Activated CD4-positive, CD25-positive, alpha-beta regulatory T cell treated with anti-CD3 and anti-CD28 coated beads, Interleukin-2, amount 50 U/mL, for 16 hours (primary cell): ENCODE measurements around the gene DTYMK.

Source experiments
- DNase-seq: peaks from one replicate; pipeline ENCODE4 v3.0.0-alpha.2; 2020; ENCODE audit warnings: low read depth, low spot score

DTYMK gene

DNA sequence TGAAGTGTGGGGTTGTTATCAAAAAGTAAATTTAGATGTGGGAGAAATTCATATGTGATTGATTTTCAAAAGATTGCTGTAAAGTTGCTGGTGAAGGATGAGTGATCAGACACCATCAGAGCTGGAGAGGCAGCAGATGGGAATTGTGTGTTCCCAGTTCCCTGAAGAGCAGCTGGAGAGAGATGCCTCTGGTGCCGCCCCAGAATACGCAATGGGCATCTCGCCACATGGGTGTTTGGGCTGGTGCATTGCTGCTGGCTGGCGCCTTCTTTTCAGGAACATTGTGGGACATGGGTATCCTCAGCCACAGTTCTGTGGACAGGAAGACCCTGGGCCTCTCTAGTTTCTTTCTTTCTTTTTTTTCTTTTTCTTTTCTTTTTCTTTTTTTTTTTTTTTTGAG, 37.2 kb downstream of the DTYMK start:
- no peak for DNase-seq

DNA sequence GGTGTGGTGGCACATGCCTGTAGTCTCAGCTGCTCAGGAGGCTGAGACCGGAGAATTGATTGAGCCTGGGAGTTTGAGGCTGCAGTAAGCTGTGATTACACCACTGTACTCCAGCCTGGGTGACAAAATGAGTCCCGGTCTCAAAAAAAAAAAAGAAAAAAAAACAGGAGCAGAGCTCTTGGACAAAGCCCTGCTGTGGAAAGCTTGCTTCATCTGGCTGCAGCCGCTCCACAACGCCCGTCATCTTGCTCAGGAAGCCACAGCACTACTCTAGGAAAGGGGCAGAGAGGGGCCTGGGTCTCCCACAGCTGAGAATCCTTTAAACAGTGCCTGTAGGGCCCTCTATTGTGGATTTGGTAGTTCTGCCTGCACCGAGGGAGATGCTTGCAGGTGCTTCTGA, 38.2 kb downstream of the DTYMK start:
- no peak for DNase-seq

DNA sequence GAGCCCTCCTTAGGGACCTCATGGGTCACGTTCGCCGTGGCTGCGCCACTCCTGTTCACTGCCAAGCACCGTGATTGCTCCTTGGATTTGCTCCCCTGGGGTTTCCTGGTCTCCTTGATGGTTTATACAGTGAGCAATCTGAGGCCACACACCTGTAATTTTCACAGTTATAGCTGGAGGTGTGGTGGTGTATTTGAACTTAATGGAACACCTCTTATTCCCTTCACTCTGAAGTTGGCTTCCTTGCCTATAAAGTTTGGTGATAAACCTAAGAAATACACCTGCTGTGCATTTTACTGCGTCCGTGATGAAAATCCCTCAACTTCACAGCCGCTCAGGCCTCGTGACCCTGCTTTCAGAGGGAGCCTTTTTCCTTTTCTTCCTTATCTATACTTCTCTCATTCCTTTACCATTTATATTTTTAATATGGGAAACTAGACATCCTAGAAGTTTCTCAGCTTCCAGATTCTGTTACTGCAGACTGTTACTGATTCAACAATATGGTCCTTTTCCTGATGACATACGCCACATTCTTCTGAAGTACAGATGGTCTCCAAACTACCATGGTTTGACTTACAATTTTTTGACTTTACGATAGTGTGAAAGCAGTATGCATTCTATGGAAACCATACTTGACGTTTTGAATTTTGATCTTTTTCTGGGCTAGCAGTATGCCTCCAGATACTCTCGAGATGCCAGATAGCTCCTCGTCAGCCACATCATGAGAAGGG, 40.5 kb downstream of the DTYMK start:
- no peak for DNase-seq

DNA sequence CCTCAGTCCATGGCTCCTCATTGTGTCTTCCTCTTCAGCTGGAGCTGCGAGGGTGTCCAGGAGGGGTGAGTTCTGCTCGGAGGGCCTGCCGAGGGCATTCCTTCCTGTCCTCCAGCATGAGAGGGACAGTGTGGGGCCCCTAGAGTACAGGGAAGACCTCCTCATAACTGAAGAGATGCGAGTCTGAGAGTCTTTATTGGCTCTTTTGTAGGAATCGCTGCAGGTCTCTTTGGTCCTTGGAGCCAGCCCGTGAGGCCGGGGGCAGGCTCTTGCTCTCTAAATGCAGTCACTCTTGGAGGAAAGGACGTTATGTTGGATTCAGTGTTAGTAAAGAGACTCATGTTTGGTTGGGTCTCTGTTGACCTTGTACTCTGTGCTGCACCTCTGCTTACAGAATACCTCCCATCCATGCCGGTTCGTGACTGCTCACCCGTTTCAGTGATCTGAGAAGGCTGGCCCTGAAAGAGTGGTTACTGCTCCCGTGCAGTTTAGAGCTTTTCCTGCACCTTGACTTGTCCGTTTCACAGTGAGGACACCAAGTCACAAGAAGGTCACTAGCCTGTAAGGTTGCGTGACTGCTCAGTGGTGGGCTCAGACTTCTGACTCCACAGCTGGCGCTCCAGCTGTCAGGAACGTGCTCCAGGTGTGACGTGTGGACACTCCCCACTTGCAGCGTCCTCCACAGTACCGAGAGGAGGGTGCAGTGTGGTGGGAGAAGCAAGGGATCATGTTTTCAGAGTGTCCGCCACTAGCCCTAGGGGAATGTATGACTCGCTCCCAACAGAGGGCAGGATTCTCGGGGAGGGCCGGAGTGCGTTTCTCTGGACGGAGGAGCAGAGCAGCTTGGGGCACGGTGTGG, 41.3 kb downstream of the DTYMK start:
- no peak for DNase-seq

DNA sequence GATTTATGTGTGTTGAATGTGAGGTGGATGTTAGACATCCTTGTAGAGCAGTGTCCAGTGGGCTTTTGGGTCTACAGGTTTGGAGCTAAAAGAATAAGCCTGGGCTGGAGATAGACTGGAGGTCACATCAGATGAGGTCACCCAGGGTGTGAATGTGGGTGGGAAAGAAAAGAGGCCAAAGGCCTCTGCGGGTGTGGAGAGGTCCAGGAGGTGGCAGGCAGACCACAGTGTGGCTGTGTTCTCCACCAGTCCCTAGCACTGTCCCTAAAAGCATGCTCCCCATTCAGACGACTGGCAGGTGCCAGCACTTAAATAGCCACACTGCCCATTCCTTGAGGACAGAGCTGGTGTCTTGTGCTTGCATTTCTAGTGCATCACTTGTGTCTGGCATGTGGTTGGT, 45.0 kb downstream of the DTYMK start:
- no peak for DNase-seq

DNA sequence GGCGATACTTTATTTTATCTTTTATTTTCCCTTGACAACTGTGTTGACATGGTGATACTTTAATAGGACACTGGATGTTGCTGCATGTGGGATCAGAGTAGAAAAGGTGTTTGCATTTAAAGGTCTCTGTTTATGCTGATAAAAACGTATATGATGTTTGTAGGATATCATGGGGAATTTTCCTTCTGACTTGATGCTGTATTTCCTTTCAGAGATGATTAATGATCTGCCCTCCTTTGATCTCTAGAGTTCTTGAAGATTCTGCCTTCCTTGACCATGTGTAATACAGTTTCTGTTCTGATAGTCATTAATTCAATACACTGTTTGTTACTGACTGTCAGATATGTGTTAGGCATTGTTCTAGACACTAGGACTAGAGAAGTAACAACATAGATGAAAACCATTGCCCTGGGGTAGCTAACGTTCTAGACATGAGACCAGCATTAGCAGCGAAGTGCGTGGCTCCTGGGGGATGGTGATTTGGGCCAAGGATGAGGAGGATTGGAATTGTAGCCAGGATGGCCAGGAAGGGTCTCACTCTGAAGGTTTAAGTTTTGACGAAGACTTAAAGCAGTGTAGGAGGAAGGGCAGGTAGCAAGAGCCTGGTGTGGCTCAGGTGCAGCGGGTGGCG, 46.3 kb downstream of the DTYMK start:
- no peak for DNase-seq

DNA sequence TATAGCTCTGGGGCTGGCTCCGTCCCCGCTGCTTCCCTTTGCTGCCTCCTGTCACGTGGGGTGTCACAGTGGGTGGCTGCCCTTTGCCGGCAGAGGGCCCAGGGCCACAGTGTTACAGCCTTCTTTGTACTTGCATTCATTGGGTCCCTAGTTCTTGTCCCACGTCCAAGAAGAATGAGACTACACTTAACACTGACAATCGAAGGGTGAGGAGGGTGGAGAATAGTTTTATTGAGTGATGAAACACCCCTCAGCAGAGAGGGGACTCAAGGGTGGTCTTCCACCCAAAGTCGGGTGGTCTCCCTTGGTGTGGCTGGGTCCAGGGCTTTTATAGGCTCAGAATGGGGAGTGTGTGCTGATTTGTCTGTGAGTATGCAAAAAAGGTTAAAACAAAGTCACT, 47.2 kb downstream of the DTYMK start:
- no peak for DNase-seq

DNA sequence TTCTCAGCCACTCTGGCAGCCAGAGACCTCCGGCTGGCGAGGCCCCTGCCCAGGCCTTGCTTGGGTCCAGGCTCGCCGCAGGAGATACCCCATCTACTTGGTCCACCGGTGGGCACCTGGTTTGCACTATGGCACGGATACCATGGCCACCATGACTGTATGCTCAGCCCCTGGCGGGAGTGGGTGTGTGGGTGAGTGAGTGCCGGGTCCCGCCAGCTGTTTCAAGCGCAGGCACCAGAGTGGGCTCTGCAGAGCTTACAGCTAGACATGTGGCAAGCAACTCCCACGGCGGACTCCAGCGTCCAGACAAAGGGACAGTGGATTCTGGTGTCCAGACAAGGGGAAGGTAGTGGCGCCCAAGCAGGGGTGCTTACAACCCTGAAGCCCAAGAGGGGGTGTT, 47.7 kb downstream of the DTYMK start:
- DNase-seq = no peak

DNA sequence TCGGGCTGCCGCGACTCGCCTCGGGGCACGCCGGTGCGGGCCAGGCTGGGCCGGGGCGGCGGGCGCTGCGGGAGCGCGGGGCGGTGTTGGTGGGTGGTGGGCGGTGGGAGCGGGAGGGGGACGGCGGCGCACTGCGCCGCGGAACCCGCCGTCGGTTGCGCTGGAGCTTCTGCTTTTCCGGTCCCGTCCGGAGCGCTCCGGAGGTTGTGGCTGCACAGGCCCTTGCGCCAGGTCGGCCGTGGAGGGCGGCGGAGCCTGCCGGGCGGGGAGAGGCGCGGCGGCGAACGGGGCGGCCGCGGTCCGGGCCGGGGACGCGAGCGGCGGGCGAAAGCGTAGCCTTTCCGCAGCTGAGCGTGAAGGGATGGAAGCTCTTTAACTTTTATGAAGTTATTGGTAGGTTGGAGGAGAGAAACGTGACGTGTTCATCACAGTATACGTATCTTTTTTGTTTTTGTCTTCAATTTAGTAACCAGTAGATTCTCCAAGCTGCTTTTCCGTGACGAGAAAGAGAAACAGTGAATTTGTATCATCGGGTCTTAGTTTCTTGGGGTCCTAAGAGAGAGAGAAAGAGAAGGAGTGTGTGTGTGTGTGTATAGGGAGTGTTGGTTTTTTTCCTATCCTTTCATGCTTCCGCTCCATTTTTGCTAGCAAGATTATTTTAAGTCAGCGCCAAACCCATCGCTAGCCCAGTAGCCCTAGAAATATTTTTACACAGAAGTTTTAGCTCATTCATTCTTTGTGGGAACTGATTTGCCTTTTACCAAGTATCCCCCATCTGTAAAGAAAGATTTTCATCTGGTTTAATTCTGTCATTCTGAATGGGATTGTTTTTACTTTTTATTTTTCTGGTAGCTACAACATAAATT, 48.6 kb downstream of the DTYMK start:
- peak; percentile 2 for DNase-seq

DNA sequence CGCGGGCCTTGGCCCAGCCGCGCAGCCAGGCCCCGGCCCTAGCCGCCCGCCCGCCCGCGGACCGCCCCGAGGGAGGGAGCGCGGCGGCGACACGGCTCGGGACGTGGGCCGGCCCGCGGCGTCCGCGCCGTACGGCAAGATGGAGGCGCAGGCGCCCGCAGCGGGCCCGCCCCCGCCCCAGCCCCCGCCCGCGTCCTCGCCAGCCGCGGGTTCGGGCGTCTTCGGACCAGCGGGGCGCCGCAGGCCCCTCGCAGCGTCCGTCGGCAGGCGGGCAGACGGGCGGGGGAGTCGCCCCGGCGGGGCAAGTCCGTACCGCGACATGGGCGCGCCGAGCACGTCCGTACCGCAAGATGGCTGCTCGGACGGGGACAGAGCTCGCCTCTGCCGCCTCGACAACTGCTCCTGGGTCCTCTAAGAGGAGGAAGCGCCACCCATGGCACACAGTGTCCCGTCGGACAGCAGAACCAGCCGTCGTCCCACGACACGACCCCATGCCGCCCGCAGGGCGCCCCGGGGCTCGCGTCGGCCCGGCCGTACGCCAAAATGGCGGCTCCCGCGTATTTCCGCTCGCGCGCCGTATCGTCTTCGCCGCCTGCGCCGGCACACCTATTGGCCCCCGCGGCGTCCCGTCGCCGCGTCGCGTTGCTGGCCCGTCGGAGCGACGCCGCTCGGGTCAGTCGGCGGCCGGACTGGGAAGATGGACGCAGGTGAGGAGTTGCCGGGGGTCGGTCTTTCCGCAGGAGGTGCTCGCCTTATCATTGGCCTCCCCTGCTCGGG, 49.4 kb downstream of the DTYMK start, which contains the start of the genes ATG4B and THAP4:
ATG4B (plus strand) TSS at position 676 of the 777 bp plus-strand sequence; CDS start at position 698, 22 bp downstream.
THAP4 (minus strand) TSS at position 141 of the 777 bp plus-strand sequence. CDS start 141 bp downstream, outside the sequence.
- DNase-seq = peak; percentile 57

DNA sequence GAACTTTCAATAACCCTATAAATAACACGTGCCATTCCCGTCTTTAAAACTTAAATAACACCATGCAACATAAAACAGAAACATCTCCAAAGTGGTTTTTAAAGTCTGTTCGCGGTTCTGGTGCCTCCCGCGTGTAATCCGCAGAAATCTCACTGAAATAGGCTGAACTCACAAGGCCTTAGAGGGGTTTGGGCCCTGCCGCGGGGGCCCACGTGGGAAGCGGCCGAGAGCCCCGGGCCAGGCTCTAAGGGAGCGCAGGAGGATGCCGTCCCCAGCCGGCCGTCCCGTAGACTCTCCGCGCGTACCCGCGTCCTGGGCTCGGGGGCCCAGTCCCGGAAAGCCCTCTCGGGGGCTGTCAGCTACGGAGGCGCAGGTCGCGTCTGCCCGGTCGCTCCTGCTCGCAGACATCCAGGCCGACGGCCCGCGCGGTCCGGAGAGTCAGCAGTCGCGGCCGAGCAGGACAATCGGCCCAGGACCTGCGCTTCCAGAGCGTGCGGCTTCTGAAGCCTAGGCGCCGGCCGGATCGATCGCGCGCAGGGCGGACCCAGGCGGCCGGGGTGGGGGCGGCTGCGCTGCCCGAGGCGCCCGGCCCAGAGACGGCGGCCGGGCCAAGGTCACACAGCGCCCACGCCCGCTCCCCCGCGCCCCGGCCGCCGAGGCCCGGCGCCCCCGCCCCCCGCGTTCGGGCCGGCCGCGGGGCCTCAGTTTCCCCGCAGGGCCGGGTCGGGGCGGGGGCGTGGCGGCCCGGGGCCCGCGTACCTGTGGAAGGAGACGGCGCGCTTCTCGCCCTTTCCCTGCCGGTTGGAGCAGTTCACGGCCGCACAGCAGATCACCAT, 50.2 kb downstream of the DTYMK start:
- no peak for DNase-seq

DNA sequence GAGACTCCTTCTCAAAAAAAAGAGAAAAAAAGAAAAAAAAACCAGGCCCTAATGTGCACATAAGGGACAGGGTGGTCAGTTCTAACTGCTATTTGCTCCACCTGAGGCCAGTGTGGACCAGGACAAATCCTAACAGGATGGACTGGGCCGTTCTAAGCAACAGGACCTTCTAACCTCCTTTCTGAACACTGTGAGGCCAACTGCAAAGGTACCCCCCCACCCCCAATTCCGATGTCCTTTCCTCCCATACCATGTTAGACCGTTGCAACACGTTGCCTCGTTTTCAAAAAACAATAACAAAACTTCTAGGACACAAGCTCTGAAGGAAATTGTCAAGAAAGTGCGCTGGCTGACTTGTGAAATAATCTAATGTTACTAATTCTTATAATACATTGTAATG, 50.9 kb downstream of the DTYMK start:
- DNase-seq = no peak

DNA sequence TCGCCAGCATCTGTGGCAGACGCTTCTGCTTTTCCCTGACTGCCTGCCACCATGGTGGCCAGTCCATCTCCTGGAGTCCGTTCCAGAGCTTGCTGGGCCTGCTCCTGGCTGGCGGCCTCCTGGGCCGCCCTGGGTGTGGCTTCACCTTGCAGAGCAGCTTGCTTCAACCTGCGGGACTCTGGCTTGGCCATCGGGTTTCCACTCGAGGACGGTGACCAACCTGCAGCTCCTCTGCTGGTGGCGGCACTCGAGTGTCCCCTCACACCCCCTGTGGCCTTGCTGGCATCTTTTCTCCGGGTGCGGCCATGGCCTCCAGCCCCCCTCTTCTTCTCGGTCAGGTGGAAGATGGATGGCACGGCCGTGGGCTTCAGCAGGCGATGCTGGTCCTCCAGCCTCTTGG, 53.1 kb downstream of the DTYMK start:
- DNase-seq = no peak

DNA sequence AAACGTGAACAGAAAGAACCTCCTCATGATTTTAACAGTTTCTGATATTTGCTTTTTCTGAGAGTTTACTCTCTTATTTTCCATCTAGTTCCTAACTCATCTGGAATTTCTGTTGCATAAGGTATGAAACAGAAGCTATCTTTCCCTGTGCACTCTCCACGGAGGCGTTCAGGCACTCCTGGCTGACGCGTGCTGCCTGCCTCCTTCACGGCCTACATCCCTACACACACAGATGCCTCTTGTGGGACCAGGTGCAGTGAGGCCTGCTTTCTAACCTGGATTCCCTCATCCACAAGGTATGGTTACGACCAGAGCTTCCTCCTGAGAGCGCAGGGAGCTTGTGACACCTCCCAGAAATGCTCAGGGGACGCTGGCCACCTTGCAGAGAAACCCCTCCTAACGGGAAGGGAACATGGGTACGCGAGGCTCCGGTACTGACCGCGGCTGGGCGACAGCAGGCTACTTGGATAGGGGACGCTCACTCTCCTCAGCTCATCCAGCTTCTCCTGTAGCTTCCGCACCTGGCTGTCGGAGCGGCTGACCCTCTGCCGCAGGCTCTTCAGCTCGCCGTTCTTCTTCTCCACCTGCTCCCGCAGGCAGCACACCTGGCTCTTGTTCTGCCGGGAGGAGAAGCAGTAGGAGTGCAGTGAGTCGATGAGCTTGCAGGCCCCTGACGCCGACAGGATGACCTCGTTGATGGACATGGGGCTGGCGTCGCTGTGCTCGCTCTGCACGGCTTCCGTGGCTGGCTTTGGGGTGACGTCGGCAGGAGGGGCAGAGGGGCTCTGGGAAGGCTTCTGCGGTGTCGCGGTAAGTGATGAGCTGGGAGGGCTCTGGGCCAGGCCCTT, 53.9 kb downstream of the DTYMK start:
- no peak for DNase-seq

DNA sequence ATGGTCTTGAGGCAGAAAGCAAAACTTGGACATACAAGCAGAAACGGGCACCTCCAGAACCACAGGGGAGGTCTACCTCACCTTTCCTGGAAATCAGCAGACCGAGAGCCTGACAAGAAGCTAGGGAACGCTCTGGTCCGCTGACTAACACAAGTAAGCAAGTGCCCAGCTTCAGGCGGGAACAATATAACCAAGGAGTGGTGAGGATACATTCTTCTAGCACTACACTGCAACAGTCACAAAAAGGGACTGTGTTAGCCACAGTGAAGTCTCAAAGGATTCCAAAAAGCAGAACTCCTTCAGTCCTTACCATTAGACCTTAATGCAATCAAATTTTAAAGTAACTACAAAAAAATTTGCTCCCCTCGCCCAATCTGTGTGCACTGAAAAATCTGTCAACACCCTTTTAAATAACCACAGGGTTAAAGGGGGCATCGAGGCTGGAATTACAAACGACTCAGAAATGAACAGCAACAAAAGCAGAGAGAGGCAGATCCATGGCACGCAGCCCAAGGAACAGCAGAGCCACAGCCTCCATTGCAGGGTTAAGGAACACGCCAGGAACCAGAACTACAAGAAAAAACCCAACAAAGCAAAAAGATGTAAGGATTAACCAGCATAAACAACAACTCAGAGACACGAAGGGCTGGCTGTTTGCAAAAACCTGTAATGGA, 56.7 kb downstream of the DTYMK start:
- no peak for DNase-seq

DNA sequence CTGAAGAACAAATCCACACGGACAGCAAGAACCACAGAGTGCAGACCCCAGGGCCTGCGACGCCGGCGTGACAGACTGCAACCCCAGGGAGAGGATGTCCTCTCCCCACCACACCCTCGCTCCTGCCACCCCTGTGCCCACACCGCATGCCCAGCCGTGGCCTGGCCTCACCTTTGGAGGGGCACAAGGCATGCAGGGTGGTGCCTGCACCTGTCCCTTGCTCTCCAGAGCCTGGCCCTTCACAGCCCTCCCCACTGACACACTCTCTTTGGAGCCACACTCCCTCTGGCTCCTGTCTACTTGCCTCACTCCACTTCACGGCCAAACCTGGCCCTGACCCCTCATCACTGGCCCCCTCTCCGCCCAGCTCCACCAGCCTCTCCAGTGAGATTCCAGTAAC, 58.9 kb downstream of the DTYMK start:
- DNase-seq = no peak
